C4-2B (cell line): Measurements from ENCODE around the gene CTAGE4.
"Not testable (repeated sequence)": the region's sequence is repeated elsewhere in the genome, so short reads cannot be mapped to it uniquely, and the experiment has no call there.

Experiments used
- ZFX ChIP-seq: fragments of 450-650 bp; IDR thresholded peaks from 2 replicates; pipeline ENCODE4 v1.6.1; 2017
- TF ChIP-seq, protein P1 (sequence below): fragments of 450-650 bp; conservative IDR thresholded peaks from 2 replicates; pipeline ENCODE4 v1.5.1; 2017; ENCODE audit warnings: mild to moderate bottlenecking

DNA sequence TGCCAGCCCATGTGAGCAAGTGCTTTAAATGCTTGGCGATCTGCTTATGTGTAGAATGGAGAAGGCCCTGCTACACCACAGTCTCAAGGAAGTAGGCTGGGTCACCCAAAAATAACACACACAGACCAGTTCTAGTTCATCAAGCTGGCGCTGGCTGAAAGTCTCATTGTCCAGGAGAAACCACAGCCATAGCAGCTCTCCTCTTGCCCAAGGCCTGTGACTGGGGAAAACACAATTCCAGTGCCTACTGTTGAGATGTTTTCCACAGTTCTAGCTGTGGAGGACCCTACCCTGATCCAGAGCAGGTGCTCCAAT lies 4.1 kb upstream of the CTAGE4 start:
- TF ChIP-seq, protein P1, sequence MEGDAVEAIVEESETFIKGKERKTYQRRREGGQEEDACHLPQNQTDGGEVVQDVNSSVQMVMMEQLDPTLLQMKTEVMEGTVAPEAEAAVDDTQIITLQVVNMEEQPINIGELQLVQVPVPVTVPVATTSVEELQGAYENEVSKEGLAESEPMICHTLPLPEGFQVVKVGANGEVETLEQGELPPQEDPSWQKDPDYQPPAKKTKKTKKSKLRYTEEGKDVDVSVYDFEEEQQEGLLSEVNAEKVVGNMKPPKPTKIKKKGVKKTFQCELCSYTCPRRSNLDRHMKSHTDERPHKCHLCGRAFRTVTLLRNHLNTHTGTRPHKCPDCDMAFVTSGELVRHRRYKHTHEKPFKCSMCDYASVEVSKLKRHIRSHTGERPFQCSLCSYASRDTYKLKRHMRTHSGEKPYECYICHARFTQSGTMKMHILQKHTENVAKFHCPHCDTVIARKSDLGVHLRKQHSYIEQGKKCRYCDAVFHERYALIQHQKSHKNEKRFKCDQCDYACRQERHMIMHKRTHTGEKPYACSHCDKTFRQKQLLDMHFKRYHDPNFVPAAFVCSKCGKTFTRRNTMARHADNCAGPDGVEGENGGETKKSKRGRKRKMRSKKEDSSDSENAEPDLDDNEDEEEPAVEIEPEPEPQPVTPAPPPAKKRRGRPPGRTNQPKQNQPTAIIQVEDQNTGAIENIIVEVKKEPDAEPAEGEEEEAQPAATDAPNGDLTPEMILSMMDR = not testable (repeated sequence)
- not testable (repeated sequence) for TF ChIP-seq ZFX
